ENCODE measurements around the gene NR6A1.

Gene NR6A1

GRCh38 chr9:124771021-124771866 is at the start of gene NR6A1:
NR6A1 (minus strand) TSS chr9:124771311.
- peak; percentile 97 for DNase-seq

- DNase-seq, result no peak
These were observed 47.5 kb upstream of the NR6A1 start for GRCh38 chr9:124818431-124819281.

DNA sequence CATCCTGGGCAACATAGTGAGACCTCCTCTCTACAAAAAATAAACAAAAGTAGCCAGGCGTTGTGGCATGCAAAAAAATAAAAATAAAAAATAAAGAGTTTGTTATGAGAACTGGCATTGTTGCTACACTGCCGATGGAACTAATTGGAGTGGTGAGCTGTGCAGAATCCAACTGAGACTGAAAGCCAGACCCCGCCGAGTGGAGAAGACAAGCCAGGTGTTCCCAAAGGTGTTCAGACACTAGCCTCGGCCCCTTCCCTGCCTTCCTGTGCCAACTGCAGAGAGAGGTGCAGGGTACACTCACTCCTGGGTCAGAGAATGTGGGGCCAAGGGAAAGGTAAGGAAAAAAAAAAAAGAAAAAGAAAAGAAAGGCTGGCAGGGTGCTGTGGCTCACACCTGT is 44.5 kb upstream of the NR6A1 start:
- no peak for DNase-seq

- DNase-seq, result no peak
These were observed 43.0 kb upstream of the NR6A1 start for GRCh38 chr9:124814164-124814535.

DNA sequence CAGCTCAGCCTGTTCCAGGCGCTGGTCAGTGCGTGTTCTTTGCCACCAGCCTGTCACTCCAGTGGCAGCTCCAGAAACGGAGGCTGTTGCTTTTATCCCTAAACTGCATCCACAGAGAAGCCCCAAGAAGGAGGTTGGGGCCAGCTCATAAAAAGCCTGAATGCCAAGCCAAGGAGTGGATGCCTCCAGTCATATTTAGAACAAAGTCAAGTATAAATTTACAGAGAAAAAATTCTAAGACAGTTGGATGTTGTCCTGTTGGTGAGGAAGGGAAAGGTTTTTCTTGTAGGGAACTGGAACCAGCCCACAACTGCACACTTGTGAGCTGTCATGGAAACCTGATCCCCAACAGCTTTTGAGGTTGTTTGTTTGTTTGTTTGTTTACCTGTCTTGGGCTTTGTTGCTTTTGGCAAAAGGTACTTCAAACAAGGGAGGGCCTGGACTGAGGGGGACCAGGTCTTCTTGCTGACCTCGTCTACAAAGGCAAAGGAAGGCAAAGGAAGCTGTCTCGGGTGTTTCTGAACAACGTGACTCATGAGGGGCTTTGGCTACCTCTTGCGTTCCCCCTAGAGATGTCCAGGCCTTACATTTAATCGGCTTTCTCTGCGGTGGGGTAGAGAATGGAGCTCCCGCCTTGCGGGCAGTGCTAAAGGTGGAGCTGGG is 42.5 kb upstream of the NR6A1 start:
- DNase-seq, result no peak

GRCh38 chr9:124813041-124813440 is 41.9 kb upstream of the NR6A1 start:
- DNase-seq, result no peak

- no peak for DNase-seq
These were observed 41.3 kb upstream of the NR6A1 start for GRCh38 chr9:124812441-124812876.

- DNase-seq, result no peak
These were observed 39.7 kb upstream of the NR6A1 start for GRCh38 chr9:124810663-124811355.

GRCh38 chr9:124809741-124810500 is 38.8 kb upstream of the NR6A1 start:
- no peak for DNase-seq

DNA sequence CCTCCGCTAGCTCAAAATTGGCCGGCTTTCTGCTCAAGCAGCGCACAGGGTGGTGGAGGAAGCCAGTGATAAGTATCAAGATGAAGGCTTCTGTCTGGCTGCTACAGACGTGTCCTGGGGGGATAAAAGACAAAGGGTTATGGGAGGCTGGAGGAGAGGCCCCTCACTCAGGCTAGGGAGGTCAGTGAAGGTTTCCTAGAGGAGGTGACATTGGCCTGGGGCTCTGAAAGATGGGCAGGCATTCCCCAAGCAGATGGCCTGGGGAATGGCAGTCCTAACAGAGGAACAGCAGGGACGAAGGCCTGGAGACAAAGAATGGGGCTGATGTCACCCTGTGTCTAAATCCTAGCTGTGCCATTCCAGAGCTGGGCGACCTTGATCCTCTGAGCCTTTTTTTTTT is 38.1 kb upstream of the NR6A1 start:
- no peak for DNase-seq

GRCh38 chr9:124808246-124808956 is 37.3 kb upstream of the NR6A1 start:
- DNase-seq, result no peak

DNA sequence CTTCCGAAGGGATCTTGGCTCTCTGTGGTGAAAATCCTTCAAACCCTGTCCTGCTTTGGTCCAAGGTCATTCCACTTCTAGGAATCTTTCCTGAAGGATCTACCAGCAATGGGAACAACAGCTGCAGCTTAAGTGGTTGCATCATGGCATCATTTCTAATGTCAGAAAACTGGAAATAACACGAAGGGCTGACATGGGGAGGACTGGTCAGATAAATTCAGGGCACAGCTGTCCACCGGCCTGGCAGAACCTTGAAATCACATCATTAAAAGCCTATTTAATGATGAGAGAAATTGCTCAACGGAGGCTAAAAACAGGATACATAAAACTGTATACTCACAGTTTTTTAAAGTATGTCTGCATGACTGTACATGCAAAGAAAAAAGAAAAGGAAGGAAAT is 34.1 kb upstream of the NR6A1 start:
- no peak for DNase-seq

GRCh38 chr9:124803911-124804310 is 32.8 kb upstream of the NR6A1 start:
- no peak for DNase-seq

- no peak for DNase-seq
These were observed 31.3 kb upstream of the NR6A1 start for GRCh38 chr9:124802426-124802825.

- no peak for DNase-seq
These were observed 30.2 kb upstream of the NR6A1 start for GRCh38 chr9:124801356-124801755.

DNA sequence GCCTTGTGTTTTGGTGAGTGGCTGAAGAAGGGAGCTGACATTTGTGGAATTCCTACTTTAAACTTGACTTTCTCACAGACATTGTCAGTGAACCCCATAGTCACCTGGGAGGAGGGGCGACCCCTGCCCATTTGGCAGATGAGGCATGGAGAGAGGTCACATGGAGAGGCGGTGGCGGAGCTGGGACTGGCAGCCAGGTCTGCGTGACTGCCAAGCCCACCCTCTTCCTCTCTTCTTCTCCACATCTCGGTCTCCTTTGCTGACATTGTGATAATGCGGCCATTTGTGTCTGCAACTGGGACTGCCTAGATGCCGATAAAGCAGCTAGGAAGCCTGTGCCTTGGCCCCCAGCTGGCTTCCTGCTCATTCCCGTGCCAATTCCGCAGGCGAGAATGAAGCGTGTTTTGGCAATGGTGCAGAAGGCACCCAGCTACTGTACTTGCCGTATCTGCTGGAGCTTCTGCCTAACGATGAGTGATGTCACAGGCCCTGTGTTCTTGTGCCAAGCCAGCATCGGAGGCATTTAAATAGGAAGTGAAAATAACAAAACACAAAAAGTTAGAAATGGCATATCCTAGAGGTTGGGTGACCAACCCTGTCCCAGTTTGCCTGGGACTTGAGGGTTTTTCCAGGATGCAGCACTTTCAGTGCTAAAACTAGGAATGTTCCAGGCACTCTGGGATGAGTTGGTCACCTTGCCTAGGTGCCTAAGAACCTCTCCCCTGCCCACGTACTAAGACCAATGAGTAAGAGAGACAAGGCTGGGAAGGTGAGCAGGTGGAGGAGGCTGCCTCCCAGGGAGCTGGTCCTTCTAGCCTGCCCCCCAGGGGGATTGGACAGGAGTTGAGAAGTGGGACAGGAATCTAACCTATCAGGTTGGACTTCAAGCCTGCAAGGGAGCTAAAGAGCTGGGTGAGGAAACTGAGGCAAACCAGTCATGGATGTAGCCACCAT is 29.5 kb upstream of the NR6A1 start:
- DNase-seq, result no peak

GRCh38 chr9:124799274-124800006 is 28.3 kb upstream of the NR6A1 start:
- peak; percentile 76 for DNase-seq

DNA sequence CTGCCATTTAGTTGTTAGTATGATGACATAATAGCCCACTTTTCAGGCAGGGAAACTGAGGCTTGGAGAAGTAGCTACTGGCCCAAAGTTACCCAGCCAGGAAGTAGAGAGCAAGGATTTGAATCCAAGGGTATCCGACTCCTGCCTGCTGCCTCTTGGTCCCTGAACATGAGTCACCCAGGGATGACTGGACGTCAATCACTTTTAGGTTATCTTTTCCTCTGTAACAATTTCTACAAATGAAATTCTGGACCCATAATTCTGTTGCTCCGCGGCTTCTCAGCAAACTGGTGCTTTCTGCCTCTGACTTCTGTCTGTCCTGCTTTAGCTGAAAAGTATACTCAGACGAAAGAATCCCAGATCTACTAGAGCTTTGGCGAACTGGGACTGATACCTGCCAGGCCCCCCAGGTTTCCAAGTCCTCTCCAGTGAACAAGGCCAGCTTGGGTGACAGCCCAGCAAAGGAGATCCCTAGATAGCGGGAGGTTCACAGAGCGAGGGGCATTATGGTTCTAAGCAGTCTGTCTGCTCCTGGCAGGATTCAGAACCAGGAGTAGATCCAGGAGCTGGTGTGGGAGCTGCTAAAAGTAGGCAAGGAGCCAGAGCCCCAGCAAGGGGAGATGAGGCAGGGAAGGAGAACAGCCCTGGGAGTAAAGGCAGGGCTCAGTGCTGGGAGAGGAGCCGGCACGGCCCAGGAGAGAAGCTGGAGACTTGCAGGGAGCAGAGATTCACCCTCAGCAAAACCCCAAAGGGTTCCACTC is 26.4 kb upstream of the NR6A1 start:
- no peak for DNase-seq

Measured in NCI-H345 (cell line).